IMR-90 (cell line): ENCODE measurements around the gene MSH2. TPM values are rescaled to one million over a fixed set of nuclear protein-coding genes. Genes with fewer than 3 reads are reported as not detected.

ENCODE experiments used
- ATAC-seq: fragments of 200-7000 bp; cut with Tn5 transposase; 2 replicates; pipeline ENCODE4 v1.9.1; 2020; ENCODE audit warnings: low read depth, mild to moderate bottlenecking, moderate library complexity
- BruUV-seq: library from RNA; stranded (reverse); fragments of 400-500 nt; replicated peaks from 2 replicates; lab custom pipeline; 2021; lab: Mats Ljungman, UMichigan
- CTCF ChIA-PET: fragments of 300-600 bp; formaldehyde crosslinking; extraction: SDS; loops from one replicate; lab custom pipeline; 2021; ENCODE audit warnings: antibody characterized with exemption; lab: Yijun Ruan, JAX
- POLR2A ChIA-PET: fragments of 300-600 bp; sonication (Branson Sonifier 250); formaldehyde crosslinking; loops from one replicate; lab custom pipeline; 2022; ENCODE audit warnings: antibody characterized with exemption; ENCODE audit not compliant: unreplicated experiment; lab: Charles Lee
- DNase-seq: peaks from one replicate; pipeline ENCODE4 v3.0.0; 2013
- H2AFZ ChIP-seq: replicated peaks from 2 replicates; pipeline ENCODE3; 2013; ENCODE audit warnings: low read length, mild to moderate bottlenecking; ENCODE audit not compliant: poor library complexity
- H2AK5ac ChIP-seq: 2 replicates; pipeline ENCODE4 v1.6.1; 2013; ENCODE audit warnings: low read depth, low read length, inconsistent platforms
- H2AK9ac ChIP-seq: replicated peaks from 2 replicates; pipeline ENCODE3; 2013; ENCODE audit warnings: mild to moderate bottlenecking, low read depth, low read length, moderate library complexity; ENCODE audit not compliant: poor library complexity
- H2BK120ac ChIP-seq: 2 replicates; pipeline ENCODE4 v1.6.1; 2013; ENCODE audit warnings: low read depth, low read length, inconsistent platforms
- H2BK15ac ChIP-seq: 3 replicates; pipeline ENCODE4 v1.6.1; 2013; ENCODE audit warnings: low read depth, low read length, inconsistent platforms
- H2BK20ac ChIP-seq: 2 replicates; pipeline ENCODE4 v1.6.1; 2013; ENCODE audit warnings: low read depth, mild to moderate bottlenecking, inconsistent platforms, low read length, moderate library complexity
- H2BK5ac ChIP-seq: 2 replicates; pipeline ENCODE4 v1.6.1; 2013; ENCODE audit warnings: mild to moderate bottlenecking, low read depth, low read length, inconsistent platforms; ENCODE audit not compliant: poor library complexity, severe bottlenecking
- H3K14ac ChIP-seq: replicated peaks from 2 replicates; pipeline ENCODE4 v1.6.1; 2013; ENCODE audit warnings: low read depth, low read length, inconsistent platforms
- H3K18ac ChIP-seq: 2 replicates; pipeline ENCODE4 v1.6.1; 2013; ENCODE audit warnings: low read depth, low read length, control low read depth
- H3K23ac ChIP-seq: 2 replicates; pipeline ENCODE4 v1.6.1; 2013; ENCODE audit warnings: low read depth, low read length, inconsistent platforms
- H3K27ac ChIP-seq: 2 replicates; pipeline ENCODE4 v1.5.1; 2013; ENCODE audit warnings: mild to moderate bottlenecking, control low read depth, low read length; ENCODE audit not compliant: insufficient read depth
- H3K27me3 ChIP-seq: 2 replicates; pipeline ENCODE4 v1.6.1; 2013; ENCODE audit warnings: low read length; ENCODE audit not compliant: control insufficient read depth, insufficient read depth
- H3K36me3 ChIP-seq: 2 replicates; pipeline ENCODE4 v1.6.1; 2013; ENCODE audit warnings: low read length, mixed read lengths; ENCODE audit not compliant: control insufficient read depth, insufficient read depth
- H3K4ac ChIP-seq: 2 replicates; pipeline ENCODE4 v1.6.1; 2013; ENCODE audit warnings: low read depth, low read length, inconsistent platforms
- H3K4me1 ChIP-seq: 2 replicates; pipeline ENCODE4 v1.6.1; 2013; ENCODE audit warnings: low read length, mixed read lengths; ENCODE audit not compliant: control insufficient read depth, insufficient read depth
- H3K4me2 ChIP-seq: 2 replicates; pipeline ENCODE4 v1.6.1; 2013; ENCODE audit warnings: low read depth, mild to moderate bottlenecking, control low read depth, low read length, moderate library complexity
- H3K4me3 ChIP-seq: 2 replicates; pipeline ENCODE4 v1.5.1; 2013; ENCODE audit warnings: low read depth, mild to moderate bottlenecking, control low read depth, low read length, moderate library complexity; ENCODE audit not compliant: insufficient read depth
- H3K56ac ChIP-seq: 2 replicates; pipeline ENCODE4 v1.6.1; 2013; ENCODE audit warnings: low read length, inconsistent platforms; ENCODE audit not compliant: insufficient read depth; ENCODE audit errors: extremely low read depth
- H3K79me1 ChIP-seq, 2 experiments: 2 replicates each; pipeline ENCODE4 v1.6.1; 2013; ENCODE audit warnings: low read length in 2 of 2, inconsistent platforms in 1 of 2, low read depth in 1 of 2
- H3K9ac ChIP-seq: 2 replicates; pipeline ENCODE4 v1.6.1; 2013; ENCODE audit warnings: low read depth, low read length, control low read depth
- H3K9me1 ChIP-seq: 2 replicates; pipeline ENCODE4 v1.6.1; 2013; ENCODE audit warnings: low read length, inconsistent platforms; ENCODE audit not compliant: insufficient read depth
- H3K9me3 ChIP-seq: 2 replicates; pipeline ENCODE4 v1.6.1; 2013; ENCODE audit warnings: low read length; ENCODE audit not compliant: control insufficient read depth, insufficient read depth
- H4K20me1 ChIP-seq: 2 replicates; pipeline ENCODE4 v1.6.1; 2013; ENCODE audit warnings: low read length, inconsistent platforms; ENCODE audit not compliant: insufficient read depth
- H4K5ac ChIP-seq: 2 replicates; pipeline ENCODE4 v1.6.1; 2013; ENCODE audit warnings: mild to moderate bottlenecking, low read depth, low read length, control low read depth
- H4K8ac ChIP-seq, 2 experiments: 2 replicates each; pipeline ENCODE4 v1.6.1; 2013; ENCODE audit warnings: low read depth in 2 of 2, low read length in 2 of 2, control low read depth in 1 of 2, inconsistent platforms in 1 of 2
- H4K91ac ChIP-seq: 2 replicates; pipeline ENCODE4 v1.6.1; 2013; ENCODE audit warnings: low read depth, low read length, inconsistent platforms; ENCODE audit not compliant: insufficient read depth
- BHLHE40 ChIP-seq: fragments of 150-350 bp; IDR thresholded peaks from 2 replicates; pipeline ENCODE4 v1.6.1; 2016; ENCODE audit warnings: mild to moderate bottlenecking, low read depth, low read length
- ELK1 ChIP-seq: fragments of 150-350 bp; IDR thresholded peaks from 2 replicates; pipeline ENCODE4 v1.6.1; 2016; ENCODE audit warnings: low read depth, mild to moderate bottlenecking, low read length, moderate library complexity, borderline replicate concordance
- MAZ ChIP-seq: IDR thresholded peaks from 2 replicates; pipeline ENCODE4 v1.6.1; 2012; ENCODE audit warnings: low read depth, mild to moderate bottlenecking, low read length, improper control_type of control experiment, moderate library complexity, borderline replicate concordance
- MXI1 ChIP-seq: IDR thresholded peaks from 2 replicates; pipeline ENCODE4 v1.6.1; 2012; ENCODE audit warnings: low read depth, mild to moderate bottlenecking, low read length, moderate library complexity, borderline replicate concordance
- WGBS, 2 experiments: methylation state at CpG; one replicate each; pipeline versions ENCODE4 v1.1.5 to v1.1.7; 2013; ENCODE audit warnings: missing lambda C conversion rate in 2 of 2; ENCODE audit not compliant: insufficient read length in 1 of 2; ENCODE audit errors: extremely low coverage in 2 of 2; 5-methylcytosine and 5-hydroxymethylcytosine counted together
- dilution Hi-C: fragments of 300-500 bp; cut with HindIII; formaldehyde crosslinking; loops from one replicate; pipeline ENCODE4 v1.14.3; 2018; ENCODE audit warnings: low sequenced_read_pairs; ENCODE audit not compliant: unreplicated experiment
- in situ Hi-C: fragments of 300-500 bp; cut with MboI; formaldehyde crosslinking; loops from 3 replicates; pipeline ENCODE4 v1.14.3; 2019; ENCODE audit warnings: low sequenced_read_pairs, inconsistent platforms, mixed read lengths
- intact Hi-C: fragments of 100-400 bp; cut with micrococcal nuclease; formaldehyde crosslinking; loops from 2 replicates; pipeline ENCODE4 v1.10.0; 2022
- polyA plus RNA-seq, 3 experiments: library from polyadenylated mRNA; depleted of rRNA; stranded (reverse); fragments of >200 nt; gene quantifications; 2 replicates each; pipeline ENCODE4 v1.2.3, GENCODE V29; 2012; ENCODE audit warnings: low replicate concordance in 1 of 3
- total RNA-seq: library from RNA; depleted of rRNA; stranded (reverse); fragments of >200 nt; gene quantifications from 2 replicates; pipeline ENCODE4 v1.2.3, GENCODE V29; 2012

MSH2 gene
- total and polyA plus RNA-seq, 2 of the 4 experiments (the other 2 are of a cell fraction) = 13.8 to 22.6 TPM

- no TSS peak for BruUV-seq
- no CpG with 5 or more reads among the region's 12 CpGs for WGBS, 2 experiments
These were observed 90.5 kb downstream of the MSH2 start for GRCh38 chr2:47493317-47494035.

More at GRCh38 chr2:47493317-47494035, 90.5 kb downstream of the MSH2 start:
- intact Hi-C loops = no loop called here
- Histone ChIP-seq H3K4me2 (no peak overlapping the region), H2BK5ac (no peak overlapping the region), H3K79me1 (no peaks in the 10 kb centered on the region), H2BK15ac (no peak overlapping the region), H2BK20ac (no peak overlapping the region), H3K36me3 (no peaks in the 10 kb centered on the region), H3K4me3 (no peak overlapping the region), H3K27me3 (no peaks in the 10 kb centered on the region; the same call in 1 of the 2 replicates), H2AK9ac (no peak overlapping the region), H4K91ac (no peak overlapping the region), H3K4ac (no peak overlapping the region), H3K27ac (no peak overlapping the region), H2AFZ (no peak overlapping the region), H3K18ac (no peak overlapping the region), H2AK5ac (no peak overlapping the region), H4K8ac (no peak overlapping the region), H3K9me1 (no peaks in the 10 kb centered on the region; the same call in 1 of the 2 replicates), H4K5ac (no peak overlapping the region), H3K4me1 (peaks cover 5% of the 10 kb centered on the region), H2BK120ac (no peak overlapping the region), H3K23ac (no peak overlapping the region), H3K56ac (no peak overlapping the region), H3K14ac (no peak overlapping the region), H4K20me1 (no peaks in the 10 kb centered on the region), H3K9ac (no peak overlapping the region), H3K9me3 (no peaks in the 10 kb centered on the region)
- in situ Hi-C loops = no loop called here
- ChIA-PET POLR2A (no interaction called here), CTCF (no interaction called here)
- ATAC-seq (no peak), DNase-seq (no peak)
- TF ChIP-seq MAZ (no peak), ELK1 (no peak), MXI1 (no peak), BHLHE40 (no peak)
- dilution Hi-C loops = no loop called here
